ENCODE results near the gene DLG2. TPM values are rescaled to one million over a fixed set of nuclear protein-coding genes. Genes with fewer than 3 reads are reported as not detected.

Gene DLG2
- total and polyA plus RNA-seq, 11 donors = 2.4 to 13.9 (median 7.1) TPM

GRCh38 chr11:84480131-84480530 is 1147.0 kb downstream of the DLG2 start:
- ATAC-seq = no peak
- intact Hi-C loops (cut with DNase I) = no loop called here
- 54 to 65% (median 63%) methylated on average over 4 of the region's 4 CpGs for WGBS, 4 donors
- Histone ChIP-seq H3K4me3 (no peak overlapping the region), H3K4me1 (no peaks in the 10 kb centered on the region), H3K36me3 (no peaks in the 10 kb centered on the region), H3K27me3 (no peaks in the 10 kb centered on the region), H3K9me3 (no peaks in the 10 kb centered on the region), H3K27ac (no peak overlapping the region)
- TF ChIP-seq CTCF (IDR thresholded peaks at IDR 0.05) (no peak), POLR2A (IDR thresholded peaks at IDR 0.05) (no peak)
- DNase-seq = no peak

- ATAC-seq (no peak), DNase-seq (no peak)
- TF ChIP-seq CTCF (IDR thresholded peaks at IDR 0.05) = no peak
- TF ChIP-seq POLR2A (IDR thresholded peaks at IDR 0.05) = no peak
- intact Hi-C loops (cut with DNase I) = no loop called here
- no peak overlapping the region for H3K27ac ChIP-seq
- H3K36me3 ChIP-seq = no peaks in the 10 kb centered on the region
- H3K4me1 ChIP-seq = no peaks in the 10 kb centered on the region
- H3K9me3 ChIP-seq = no peaks in the 10 kb centered on the region
- H3K4me3 ChIP-seq = no peak overlapping the region
- H3K27me3 ChIP-seq = no peaks in the 10 kb centered on the region
These were observed 1150.6 kb downstream of the DLG2 start for GRCh38 chr11:84476581-84476980.

- no peak for ATAC-seq
- H3K36me3 ChIP-seq = no peaks in the 10 kb centered on the region
- H3K9me3 ChIP-seq = no peaks in the 10 kb centered on the region
- intact Hi-C loops (cut with DNase I) = no loop called here
- H3K4me3 ChIP-seq = no peak overlapping the region
- TF ChIP-seq CTCF (IDR thresholded peaks at IDR 0.05) (no peak), POLR2A (IDR thresholded peaks at IDR 0.05) (no peak)
- no peaks in the 10 kb centered on the region for H3K4me1 ChIP-seq
- no peak for DNase-seq
- 46 to 66% (median 61%) methylated on average over 1 of the region's 1 CpG for WGBS, 4 donors
- no peak overlapping the region for H3K27ac ChIP-seq
- H3K27me3 ChIP-seq = no peaks in the 10 kb centered on the region
These were observed 1155.6 kb downstream of the DLG2 start for GRCh38 chr11:84471501-84471900.

GRCh38 chr11:84468235-84468634 is 1158.9 kb downstream of the DLG2 start:
- H3K4me1 ChIP-seq = peaks cover 0 to 5% (median 0%) of the 10 kb centered on the region in 12 donors
- DNase-seq (no peak), ATAC-seq (no peak)
- TF ChIP-seq CTCF (IDR thresholded peaks at IDR 0.05) = no peak
- TF ChIP-seq POLR2A (IDR thresholded peaks at IDR 0.05) = no peak
- no peaks in the 10 kb centered on the region for H3K36me3 ChIP-seq
- H3K4me3 ChIP-seq = no peak overlapping the region
- no peaks in the 10 kb centered on the region for H3K9me3 ChIP-seq
- intact Hi-C loops (cut with DNase I) = no loop called here
- H3K27ac ChIP-seq = no peak overlapping the region
- H3K27me3 ChIP-seq = no peaks in the 10 kb centered on the region
